HepG2 (cell line): ENCODE measurements around the gene ANKS1B. TPM values are rescaled to one million over a fixed set of nuclear protein-coding genes. Genes with fewer than 3 reads are reported as not detected.

Experiments used
- ATAC-seq: fragments of 200-7000 bp; cut with Tn5 transposase; 3 replicates; pipeline ENCODE4 v1.9.1; 2020; ENCODE audit warnings: mild to moderate bottlenecking, moderate library complexity
- BruUV-seq: library from RNA; stranded (reverse); fragments of 400-500 nt; replicated peaks from 2 replicates; lab custom pipeline; 2021; lab: Mats Ljungman, UMichigan
- CTCF ChIA-PET: fragments of 300-600 bp; formaldehyde crosslinking; extraction: SDS; loops from one replicate; lab custom pipeline; 2021; ENCODE audit warnings: low total read pairs, inconsistent platforms, low intra/inter-chr PET ratio; lab: Yijun Ruan, JAX
- POLR2A ChIA-PET: fragments of 350-600 bp; sonication (Branson Sonifier 250); formaldehyde crosslinking; loops from one replicate; lab custom pipeline; 2020; ENCODE audit warnings: antibody characterized with exemption, inconsistent platforms; lab: Yijun Ruan, JAX
- DNase-seq: peaks from one replicate; pipeline ENCODE4 v3.0.0-alpha.2; 2015; ENCODE audit warnings: low spot score
- FAIRE-seq: peaks from 3 replicates; lab custom pipeline; 2011; peaks lifted over from hg19 to GRCh38; lab: Jason Lieb, UNC
- H2AFZ ChIP-seq: one replicate; pipeline ENCODE4 v1.6.1; 2011; ENCODE audit warnings: low read length, inconsistent platforms
- H3K27ac ChIP-seq: fragments of 300-600 bp; 3 replicates; pipeline ENCODE4 v1.8.0; 2011; ENCODE audit warnings: mixed run types, mild to moderate bottlenecking, mixed read lengths, low read length, inconsistent platforms; ENCODE audit not compliant: insufficient read depth; ENCODE audit errors: extremely low read length
- H3K27me3 ChIP-seq, 2 experiments: fragments of 200-600 bp in 1 of 2; 2 replicates in 1 of 2; 3 replicates in 1 of 2; pipeline versions ENCODE4 v1.6.0 to v1.8.0; 2011; ENCODE audit warnings: low read length in 2 of 2, mild to moderate bottlenecking in 2 of 2, moderate library complexity in 2 of 2, inconsistent platforms in 1 of 2; ENCODE audit not compliant: insufficient read depth in 2 of 2, control insufficient read depth in 1 of 2
- H3K36me3 ChIP-seq, 2 experiments: fragments of 200-600 bp in 1 of 2; replicated peaks in 1 of 2; 2 replicates in 1 of 2; 3 replicates in 1 of 2; pipeline versions ENCODE4 v1.5.1 to v1.8.0; 2011; ENCODE audit warnings: low read length in 2 of 2, inconsistent platforms in 1 of 2; ENCODE audit not compliant: insufficient read depth in 2 of 2, control insufficient read depth in 1 of 2
- H3K4me1 ChIP-seq: 2 replicates; pipeline ENCODE4 v1.5.1; 2012; ENCODE audit warnings: low read length, inconsistent platforms; ENCODE audit not compliant: insufficient read depth
- H3K4me2 ChIP-seq: 2 replicates; pipeline ENCODE4 v1.6.0; 2011; ENCODE audit warnings: low read depth, low read length, inconsistent platforms
- H3K4me3 ChIP-seq, 3 experiments: fragments of 200-600 bp in 1 of 3; sonication (generic), shearing (Covaris generic) in 1 of 3; replicated peaks in 1 of 3; 2 replicates each; pipeline ENCODE4 v1.5.1; 2011 to 2016; ENCODE audit warnings: low read length in 3 of 3, inconsistent platforms in 2 of 3, low read depth in 2 of 3, mild to moderate bottlenecking in 2 of 3, control low read depth in 1 of 3, mixed read lengths in 1 of 3; ENCODE audit not compliant: insufficient read depth in 1 of 3
- H3K79me2 ChIP-seq: one replicate; pipeline ENCODE4 v1.6.1; 2011; ENCODE audit warnings: low read length, inconsistent platforms; ENCODE audit not compliant: insufficient read depth
- H3K9ac ChIP-seq: 2 replicates; pipeline ENCODE4 v1.6.0; 2011; ENCODE audit warnings: mild to moderate bottlenecking, low read depth, low read length, inconsistent platforms; ENCODE audit not compliant: insufficient read depth
- H3K9me3 ChIP-seq: 2 replicates; pipeline ENCODE4 v1.5.1; 2012; ENCODE audit warnings: mild to moderate bottlenecking, low read length
- H4K20me1 ChIP-seq: 2 replicates; pipeline ENCODE4 v1.6.0; 2011; ENCODE audit warnings: inconsistent platforms, mild to moderate bottlenecking, low read length, moderate library complexity; ENCODE audit not compliant: insufficient read depth
- DNMT3B ChIP-seq: conservative IDR thresholded peaks from 2 replicates; pipeline ENCODE4 v1.6.1; 2016; ENCODE audit warnings: missing biosample characterization, control low read depth
- KLF6 ChIP-seq: IDR thresholded peaks from 2 replicates; pipeline ENCODE4 v1.8.0; 2016; ENCODE audit warnings: missing biosample characterization, missing genetic modification reagents
- MAZ ChIP-seq, 2 experiments: sonication (generic) in 1 of 2; formaldehyde crosslinking in 1 of 2; IDR thresholded peaks; 2 replicates each; pipeline versions ENCODE4 v1.5.0 to v1.6.1; 2012 to 2020; ENCODE audit warnings: low read depth in 2 of 2, mild to moderate bottlenecking in 2 of 2, borderline replicate concordance in 1 of 2, improper control_type of control experiment in 1 of 2, low read length in 1 of 2, missing genetic modification reagents in 1 of 2, moderate library complexity in 1 of 2
- NFATC3 ChIP-seq: sonication (generic); formaldehyde crosslinking; IDR thresholded peaks from 2 replicates; pipeline ENCODE4 v1.5.1; 2020; ENCODE audit warnings: mild to moderate bottlenecking, missing genetic modification reagents
- RORA ChIP-seq: sonication (generic); formaldehyde crosslinking; IDR thresholded peaks from 2 replicates; pipeline ENCODE4 v1.5.0; 2020; ENCODE audit warnings: mild to moderate bottlenecking, missing genetic modification reagents, moderate library complexity
- ZNF776 ChIP-seq: sonication (generic); formaldehyde crosslinking; IDR thresholded peaks from 2 replicates; pipeline ENCODE4 v1.4.0; 2020; ENCODE audit warnings: mild to moderate bottlenecking, missing genetic modification reagents
- WGBS: methylation state at CpG from one replicate; pipeline ENCODE4 v1.1.6; 2017; ENCODE audit warnings: low lambda C conversion rate; 5-methylcytosine and 5-hydroxymethylcytosine counted together
- in situ Hi-C: cut with HindIII; loops from 2 replicates; pipeline ENCODE4 v1.10.0; 2017; ENCODE audit warnings: low pct_unique_long_range_greater_than_20kb; ENCODE audit not compliant: extremely low pct_ligation_motif_present
- intact Hi-C: fragments of 100-400 bp; cut with micrococcal nuclease; formaldehyde crosslinking; loops from one replicate; pipeline ENCODE4 v1.10.0; 2022; ENCODE audit not compliant: unreplicated experiment
- polyA plus RNA-seq, 8 experiments: library from polyadenylated mRNA; depleted of rRNA in 3 of 8; stranded (reverse) in 7 of 8; unstranded in 1 of 8; fragments of >200 nt; fragmentation: Illumina TruSeq in 4 of 8; extraction: Trizol in 4 of 8; gene quantifications; 2 replicates each; pipeline versions ENCODE4 v1.2.1 to v1.2.3, GENCODE V29; 2011 to 2016; ENCODE audit warnings: low read depth in 4 of 8, missing spikeins in 1 of 8, mixed read lengths in 1 of 8; ENCODE audit not compliant: insufficient read depth in 1 of 8
- total RNA-seq, 5 experiments: library from RNA; depleted of rRNA; stranded (reverse); fragments of >200 nt; fragmentation: Illumina TruSeq; extraction: Trizol; gene quantifications; 2 replicates each; pipeline ENCODE4 v1.2.3, GENCODE V29; 2016; ENCODE audit warnings: low read depth in 1 of 5
- TF ChIP-seq, protein P1 (sequence below): sonication (generic); formaldehyde crosslinking; IDR thresholded peaks from 2 replicates; pipeline ENCODE4 v1.5.0; 2020; ENCODE audit warnings: missing genetic modification reagents, mild to moderate bottlenecking, borderline replicate concordance
- TF ChIP-seq, protein P2 (sequence below): sonication (generic); formaldehyde crosslinking; IDR thresholded peaks from 2 replicates; pipeline ENCODE4 v1.4.0; 2020; ENCODE audit warnings: missing genetic modification reagents
- TF ChIP-seq, protein P3 (sequence below): sonication (generic); formaldehyde crosslinking; IDR thresholded peaks from 2 replicates; pipeline ENCODE4 v1.4.0; 2020; ENCODE audit warnings: missing genetic modification reagents, borderline replicate concordance
- TF ChIP-seq, protein P4 (sequence below): sonication (generic); formaldehyde crosslinking; IDR thresholded peaks from 2 replicates; pipeline ENCODE4 v1.5.0; 2020; ENCODE audit warnings: missing genetic modification reagents

The ANKS1B gene
- total and polyA plus RNA-seq, 2 of the 13 experiments (the other 11 are each of a cell fraction or from before 2014, with no cell fraction given), result 0.15 TPM; not detected in 1

DNA sequence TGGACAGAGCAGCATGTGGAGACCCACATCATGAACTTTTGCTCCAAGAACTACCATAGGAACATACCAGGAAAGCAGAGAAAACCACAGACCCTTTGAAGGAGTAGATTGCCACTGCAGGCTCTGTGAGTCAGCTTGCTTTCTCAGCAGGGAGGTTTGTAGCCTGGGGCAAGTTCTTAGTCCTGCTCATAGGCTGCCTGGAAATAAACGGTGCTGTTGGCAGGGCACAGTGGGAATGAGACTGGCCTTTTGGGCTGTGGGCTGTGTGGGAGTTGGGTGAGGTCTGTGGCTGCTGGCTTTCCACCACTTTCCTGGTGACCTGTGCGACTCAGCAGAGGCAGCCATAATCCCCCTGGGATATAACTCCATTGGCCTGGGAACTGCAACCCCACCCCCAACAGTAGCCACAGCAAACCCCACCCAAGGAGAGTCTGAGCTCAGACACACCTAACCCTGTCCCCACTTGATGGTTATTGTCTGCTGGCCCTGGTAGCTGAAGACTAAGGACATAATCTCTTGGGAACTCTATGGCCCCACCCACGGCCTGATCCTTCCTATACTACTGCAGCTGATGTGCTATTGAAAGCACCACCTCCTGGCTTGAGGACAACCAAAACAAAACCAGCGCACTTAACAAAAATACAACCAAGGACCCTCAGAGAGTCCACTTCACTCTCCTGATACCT is 529.2 kb downstream of the ANKS1B start:
- DNase-seq (no peak), FAIRE-seq (no peak), ATAC-seq (no peak)
- H3K79me2 ChIP-seq, result no peaks in the 10 kb centered on the region
- no peak overlapping the region for H3K4me3 ChIP-seq
- BruUV-seq, result no TSS peak
- no peak overlapping the region for H3K9ac ChIP-seq
- intact Hi-C loops (no loop called here), in situ Hi-C loops (no loop called here)
- H3K9me3 ChIP-seq, result no peaks in the 10 kb centered on the region; the same call in 1 of the 2 replicates
- no peak overlapping the region for H3K4me2 ChIP-seq
- H3K4me1 ChIP-seq, result no peaks in the 10 kb centered on the region
- no peak overlapping the region for H2AFZ ChIP-seq
- POLR2A ChIA-PET, result no interaction called here
- H3K27me3 ChIP-seq, result no peaks in the 10 kb centered on the region
- no peak overlapping the region for H3K27ac ChIP-seq
- 4% methylated on average over 3 of the region's 4 CpGs for WGBS
- CTCF ChIA-PET, result no interaction called here
- no peaks in the 10 kb centered on the region for H4K20me1 ChIP-seq
- no peaks in the 10 kb centered on the region for H3K36me3 ChIP-seq
- TF ChIP-seq RORA (CRISPR knock-in tag) (no peak), KLF6 (no peak), DNMT3B (CRISPR knock-in tag) (no peak), MAZ (IDR thresholded peaks at IDR 0.05; ENCODE audit: borderline replicate concordance, low read depth, low read length) (no peak), MAZ (CRISPR knock-in tag; IDR thresholded peaks at IDR 0.05; ENCODE audit: low read depth) (no peak), NFATC3 (no peak), ZNF776 (CRISPR knock-in tag) (no peak)
- TF ChIP-seq, protein P1, sequence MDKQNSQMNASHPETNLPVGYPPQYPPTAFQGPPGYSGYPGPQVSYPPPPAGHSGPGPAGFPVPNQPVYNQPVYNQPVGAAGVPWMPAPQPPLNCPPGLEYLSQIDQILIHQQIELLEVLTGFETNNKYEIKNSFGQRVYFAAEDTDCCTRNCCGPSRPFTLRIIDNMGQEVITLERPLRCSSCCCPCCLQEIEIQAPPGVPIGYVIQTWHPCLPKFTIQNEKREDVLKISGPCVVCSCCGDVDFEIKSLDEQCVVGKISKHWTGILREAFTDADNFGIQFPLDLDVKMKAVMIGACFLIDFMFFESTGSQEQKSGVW (CRISPR knock-in tag), result no peak
- TF ChIP-seq, protein P2, sequence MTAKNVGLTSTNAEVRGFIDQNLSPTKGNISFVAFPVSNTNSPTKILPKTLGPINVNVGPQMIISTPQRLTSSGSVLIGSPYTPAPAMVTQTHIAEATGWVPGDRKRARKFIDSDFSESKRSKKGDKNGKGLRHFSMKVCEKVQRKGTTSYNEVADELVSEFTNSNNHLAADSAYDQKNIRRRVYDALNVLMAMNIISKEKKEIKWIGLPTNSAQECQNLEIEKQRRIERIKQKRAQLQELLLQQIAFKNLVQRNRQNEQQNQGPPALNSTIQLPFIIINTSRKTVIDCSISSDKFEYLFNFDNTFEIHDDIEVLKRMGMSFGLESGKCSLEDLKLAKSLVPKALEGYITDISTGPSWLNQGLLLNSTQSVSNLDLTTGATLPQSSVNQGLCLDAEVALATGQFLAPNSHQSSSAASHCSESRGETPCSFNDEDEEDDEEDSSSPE (CRISPR knock-in tag), result no peak
- TF ChIP-seq, protein P3, sequence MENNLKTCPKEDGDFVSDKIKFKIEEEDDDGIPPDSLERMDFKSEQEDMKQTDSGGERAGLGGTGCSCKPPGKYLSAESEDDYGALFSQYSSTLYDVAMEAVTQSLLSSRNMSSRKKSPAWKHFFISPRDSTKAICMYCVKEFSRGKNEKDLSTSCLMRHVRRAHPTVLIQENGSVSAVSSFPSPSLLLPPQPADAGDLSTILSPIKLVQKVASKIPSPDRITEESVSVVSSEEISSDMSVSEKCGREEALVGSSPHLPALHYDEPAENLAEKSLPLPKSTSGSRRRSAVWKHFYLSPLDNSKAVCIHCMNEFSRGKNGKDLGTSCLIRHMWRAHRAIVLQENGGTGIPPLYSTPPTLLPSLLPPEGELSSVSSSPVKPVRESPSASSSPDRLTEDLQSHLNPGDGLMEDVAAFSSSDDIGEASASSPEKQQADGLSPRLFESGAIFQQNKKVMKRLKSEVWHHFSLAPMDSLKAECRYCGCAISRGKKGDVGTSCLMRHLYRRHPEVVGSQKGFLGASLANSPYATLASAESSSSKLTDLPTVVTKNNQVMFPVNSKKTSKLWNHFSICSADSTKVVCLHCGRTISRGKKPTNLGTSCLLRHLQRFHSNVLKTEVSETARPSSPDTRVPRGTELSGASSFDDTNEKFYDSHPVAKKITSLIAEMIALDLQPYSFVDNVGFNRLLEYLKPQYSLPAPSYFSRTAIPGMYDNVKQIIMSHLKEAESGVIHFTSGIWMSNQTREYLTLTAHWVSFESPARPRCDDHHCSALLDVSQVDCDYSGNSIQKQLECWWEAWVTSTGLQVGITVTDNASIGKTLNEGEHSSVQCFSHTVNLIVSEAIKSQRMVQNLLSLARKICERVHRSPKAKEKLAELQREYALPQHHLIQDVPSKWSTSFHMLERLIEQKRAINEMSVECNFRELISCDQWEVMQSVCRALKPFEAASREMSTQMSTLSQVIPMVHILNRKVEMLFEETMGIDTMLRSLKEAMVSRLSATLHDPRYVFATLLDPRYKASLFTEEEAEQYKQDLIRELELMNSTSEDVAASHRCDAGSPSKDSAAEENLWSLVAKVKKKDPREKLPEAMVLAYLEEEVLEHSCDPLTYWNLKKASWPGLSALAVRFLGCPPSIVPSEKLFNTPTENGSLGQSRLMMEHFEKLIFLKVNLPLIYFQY (CRISPR knock-in tag), result no peak
- TF ChIP-seq, protein P4, sequence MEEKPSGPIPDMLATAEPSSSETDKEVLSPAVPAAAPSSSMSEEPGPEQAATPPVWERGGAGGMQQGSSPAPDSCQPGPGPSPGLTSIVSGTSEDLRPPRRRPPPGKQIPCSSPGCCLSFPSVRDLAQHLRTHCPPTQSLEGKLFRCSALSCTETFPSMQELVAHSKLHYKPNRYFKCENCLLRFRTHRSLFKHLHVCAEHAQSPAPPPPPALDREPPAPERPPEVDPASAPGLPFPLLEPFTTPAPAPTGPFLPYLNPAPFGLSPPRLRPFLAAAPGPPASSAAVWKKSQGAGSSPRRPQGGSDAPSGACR (CRISPR knock-in tag), result no peak
